GM21390 (cell line): ENCODE data around the gene STAM2.

Source experiments
- ATAC-seq: cut with Tn5 transposase; IDR thresholded peaks from one replicate; pipeline ENCODE4 v1.9.1; 2021; ENCODE audit not compliant: unreplicated experiment

The STAM2 gene

GRCh38 chr2:152075461-152076050, 100.0 kb downstream of the STAM2 start:
- ATAC-seq: no peak

- ATAC-seq: no peak
Measured at GRCh38 chr2:152072011-152072410, 103.6 kb downstream of the STAM2 start.

GRCh38 chr2:152071518-152071917, 104.0 kb downstream of the STAM2 start:
- ATAC-seq: no peak

- peak; percentile 83 for ATAC-seq
Measured at GRCh38 chr2:152071092-152071491, 104.5 kb downstream of the STAM2 start.

GRCh38 chr2:152068226-152068625, 107.3 kb downstream of the STAM2 start:
- no peak for ATAC-seq

GRCh38 chr2:152067823-152068222, 107.7 kb downstream of the STAM2 start:
- no peak for ATAC-seq
